ENCODE data around the gene STEAP3.

STEAP3 gene

DNA sequence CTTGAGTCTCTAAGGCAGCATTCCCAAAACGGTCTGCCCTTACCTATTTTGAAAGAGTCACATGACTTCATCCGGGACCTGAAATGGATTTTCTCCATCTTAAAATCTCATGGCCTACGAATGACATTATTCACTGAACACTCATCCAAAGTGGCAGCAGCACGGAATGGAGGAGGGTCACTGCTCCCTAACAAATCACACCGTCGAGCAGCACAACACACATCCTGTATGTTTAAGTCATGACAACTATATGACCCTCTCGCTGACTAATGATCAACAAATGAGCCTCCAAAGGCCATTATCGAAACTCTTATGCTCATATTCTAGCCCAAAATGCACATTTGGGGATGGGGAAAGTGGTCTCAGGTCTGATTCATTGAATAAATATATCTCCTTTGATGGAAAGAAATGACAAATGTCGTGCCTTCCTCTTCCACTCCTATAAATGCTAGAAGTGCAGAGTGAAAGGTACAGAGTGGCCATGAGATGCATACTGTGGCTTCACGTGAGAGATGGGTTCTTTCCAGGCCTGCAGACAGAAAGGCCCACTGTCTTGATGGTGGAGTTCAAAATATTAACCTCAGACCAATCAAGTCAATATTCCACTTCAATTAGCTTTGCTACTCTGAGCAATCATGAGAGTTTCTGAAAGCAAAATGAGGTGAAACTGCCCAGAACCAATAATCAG is 72.2 kb downstream of the STEAP3 start:
- H3K4me3 ChIP-seq (ENCODE audit: low read length), result no peak overlapping the region
- TF ChIP-seq, protein P1, sequence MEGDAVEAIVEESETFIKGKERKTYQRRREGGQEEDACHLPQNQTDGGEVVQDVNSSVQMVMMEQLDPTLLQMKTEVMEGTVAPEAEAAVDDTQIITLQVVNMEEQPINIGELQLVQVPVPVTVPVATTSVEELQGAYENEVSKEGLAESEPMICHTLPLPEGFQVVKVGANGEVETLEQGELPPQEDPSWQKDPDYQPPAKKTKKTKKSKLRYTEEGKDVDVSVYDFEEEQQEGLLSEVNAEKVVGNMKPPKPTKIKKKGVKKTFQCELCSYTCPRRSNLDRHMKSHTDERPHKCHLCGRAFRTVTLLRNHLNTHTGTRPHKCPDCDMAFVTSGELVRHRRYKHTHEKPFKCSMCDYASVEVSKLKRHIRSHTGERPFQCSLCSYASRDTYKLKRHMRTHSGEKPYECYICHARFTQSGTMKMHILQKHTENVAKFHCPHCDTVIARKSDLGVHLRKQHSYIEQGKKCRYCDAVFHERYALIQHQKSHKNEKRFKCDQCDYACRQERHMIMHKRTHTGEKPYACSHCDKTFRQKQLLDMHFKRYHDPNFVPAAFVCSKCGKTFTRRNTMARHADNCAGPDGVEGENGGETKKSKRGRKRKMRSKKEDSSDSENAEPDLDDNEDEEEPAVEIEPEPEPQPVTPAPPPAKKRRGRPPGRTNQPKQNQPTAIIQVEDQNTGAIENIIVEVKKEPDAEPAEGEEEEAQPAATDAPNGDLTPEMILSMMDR (IDR thresholded peaks at IDR 0.05; ENCODE audit: insufficient read depth, low read depth, low read length, missing control alignments), result no peak
- no peak for DNase-seq (ENCODE audit: low read depth)

DNA sequence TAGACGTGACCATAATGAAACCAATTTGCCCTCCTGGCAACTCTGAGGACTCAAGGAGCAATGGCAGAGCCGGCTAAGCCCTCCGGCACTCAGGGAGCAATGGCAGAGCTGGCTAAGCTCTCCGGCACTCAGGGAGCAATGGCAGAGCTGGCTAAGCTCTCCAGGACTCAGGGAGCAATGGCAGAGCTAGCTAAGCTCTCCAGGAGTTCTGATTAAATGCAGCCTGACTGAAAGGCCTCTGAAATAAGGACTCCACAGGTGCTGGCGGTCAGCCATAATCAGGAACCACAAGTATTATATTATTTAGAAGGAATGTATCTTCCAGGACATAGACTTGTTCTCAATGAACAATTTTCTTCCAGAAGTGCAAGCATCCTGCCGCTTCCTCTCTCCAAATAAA is 77.8 kb downstream of the STEAP3 start:
- TF ChIP-seq, protein P1 (IDR thresholded peaks at IDR 0.05; ENCODE audit: insufficient read depth, low read depth, low read length, missing control alignments), result no peak
- H3K4me3 ChIP-seq (ENCODE audit: low read length), result no peak overlapping the region
- no peak for DNase-seq (ENCODE audit: low read depth)

DNA sequence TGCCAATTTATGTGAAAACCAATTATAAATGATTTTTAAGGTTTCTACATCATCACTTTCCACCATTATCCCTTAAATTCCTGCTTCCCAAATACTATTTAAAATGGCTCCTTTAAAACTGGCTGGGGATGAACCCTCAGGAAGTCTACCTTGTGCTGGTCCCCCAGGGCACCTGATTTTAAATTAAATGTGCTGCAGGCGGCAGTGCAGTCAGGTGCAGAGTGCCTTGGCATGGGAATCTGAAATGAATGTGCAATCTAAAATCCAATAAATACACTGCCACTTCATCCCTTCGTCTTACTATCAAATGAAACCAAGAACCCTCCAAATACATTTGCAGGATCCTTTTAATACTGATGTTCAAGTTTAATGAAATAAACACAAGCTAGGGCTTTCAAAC is 81.2 kb downstream of the STEAP3 start:
- TF ChIP-seq, protein P1 (IDR thresholded peaks at IDR 0.05; ENCODE audit: insufficient read depth, low read depth, low read length, missing control alignments), result no peak
- H3K4me3 ChIP-seq (ENCODE audit: low read length), result no peak overlapping the region
- no peak for DNase-seq (ENCODE audit: low read depth)

DNA sequence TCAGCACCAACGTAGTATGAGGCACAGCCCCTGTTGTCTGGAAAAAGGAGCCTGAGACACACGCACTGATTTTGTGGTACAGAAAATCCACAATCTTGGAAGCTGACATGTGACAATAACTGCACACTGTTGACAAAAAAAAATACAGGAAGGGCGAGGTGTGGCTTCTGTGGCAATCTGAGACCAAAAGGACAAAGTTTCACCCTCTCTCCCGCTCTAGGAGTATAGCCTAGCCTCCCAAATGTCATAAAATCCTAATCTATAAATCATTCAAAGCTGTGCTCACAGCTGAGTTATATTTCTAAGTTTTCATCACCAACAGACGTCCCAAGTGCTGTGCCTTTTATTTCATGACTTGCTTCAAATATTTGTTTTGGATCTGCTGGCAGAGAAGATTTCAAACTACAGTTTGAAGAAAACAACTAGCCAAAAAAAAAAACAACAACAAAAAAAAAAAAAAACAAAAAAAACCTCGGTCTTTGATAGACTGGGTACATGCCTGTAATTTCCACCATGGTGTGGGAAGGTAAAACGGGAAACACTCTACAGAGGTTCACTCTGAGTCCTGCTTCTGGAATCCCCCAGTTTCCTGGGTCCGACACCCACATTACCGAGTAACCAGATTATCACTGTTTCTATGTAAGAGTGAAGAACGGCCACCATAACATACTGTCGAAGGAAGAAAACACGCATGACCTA is 82.0 kb downstream of the STEAP3 start:
- no peak overlapping the region for H3K4me3 ChIP-seq (ENCODE audit: low read length)
- TF ChIP-seq, protein P1 (IDR thresholded peaks at IDR 0.05; ENCODE audit: insufficient read depth, low read depth, low read length, missing control alignments), result no peak
- no peak for DNase-seq (ENCODE audit: low read depth)

DNA sequence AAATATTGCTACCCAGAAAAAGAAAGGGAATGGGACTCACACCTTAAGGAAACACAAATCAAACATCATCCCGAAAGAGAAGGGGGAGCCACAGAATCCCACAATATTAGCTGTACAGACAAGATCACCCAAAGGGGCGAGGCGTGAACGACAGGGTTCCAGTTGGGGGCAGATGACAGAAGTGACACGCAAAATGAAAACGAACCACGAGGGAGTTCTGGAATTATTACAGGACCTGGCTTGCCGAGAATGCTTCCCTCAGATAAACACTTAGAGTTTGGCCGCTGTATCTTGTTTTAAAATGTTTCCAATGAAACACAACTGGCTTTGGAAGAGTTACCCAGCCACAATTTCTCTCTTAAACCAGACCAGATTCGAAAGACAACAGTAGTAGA is 82.6 kb downstream of the STEAP3 start:
- no peak for DNase-seq (ENCODE audit: low read depth)
- TF ChIP-seq, protein P1 (IDR thresholded peaks at IDR 0.05; ENCODE audit: insufficient read depth, low read depth, low read length, missing control alignments), result no peak
- no peak overlapping the region for H3K4me3 ChIP-seq (ENCODE audit: low read length)

GRCh38 chr2:119307419-119308140 is 83.9 kb downstream of the STEAP3 start:
- no peak for DNase-seq (ENCODE audit: low read depth)
- no peak overlapping the region for H3K4me3 ChIP-seq (ENCODE audit: low read length)
- TF ChIP-seq, protein P1 (IDR thresholded peaks at IDR 0.05; ENCODE audit: insufficient read depth, low read depth, low read length, missing control alignments), result no peak

Data from epithelial cell of esophagus (primary cell).